IMR-90 (cell line): ENCODE data around the gene IQCM. TPM values are rescaled to one million over a fixed set of nuclear protein-coding genes. Genes with fewer than 3 reads are reported as not detected.

Source experiments
- ATAC-seq: fragments of 200-7000 bp; cut with Tn5 transposase; 2 replicates; pipeline ENCODE4 v1.9.1; 2020; ENCODE audit warnings: low read depth, mild to moderate bottlenecking, moderate library complexity
- BruUV-seq: library from RNA; stranded (reverse); fragments of 400-500 nt; replicated peaks from 2 replicates; lab custom pipeline; 2021; lab: Mats Ljungman, UMichigan
- CTCF ChIA-PET: fragments of 300-600 bp; formaldehyde crosslinking; extraction: SDS; loops from one replicate; lab custom pipeline; 2021; ENCODE audit warnings: antibody characterized with exemption; lab: Yijun Ruan, JAX
- POLR2A ChIA-PET: fragments of 300-600 bp; sonication (Branson Sonifier 250); formaldehyde crosslinking; loops from one replicate; lab custom pipeline; 2022; ENCODE audit warnings: antibody characterized with exemption; ENCODE audit not compliant: unreplicated experiment; lab: Charles Lee
- DNase-seq: peaks from one replicate; pipeline ENCODE4 v3.0.0; 2013
- H2AFZ ChIP-seq: replicated peaks from 2 replicates; pipeline ENCODE3; 2013; ENCODE audit warnings: low read length, mild to moderate bottlenecking; ENCODE audit not compliant: poor library complexity
- H2AK5ac ChIP-seq: 2 replicates; pipeline ENCODE4 v1.6.1; 2013; ENCODE audit warnings: low read depth, low read length, inconsistent platforms
- H2AK9ac ChIP-seq: replicated peaks from 2 replicates; pipeline ENCODE3; 2013; ENCODE audit warnings: mild to moderate bottlenecking, low read depth, low read length, moderate library complexity; ENCODE audit not compliant: poor library complexity
- H2BK120ac ChIP-seq: 2 replicates; pipeline ENCODE4 v1.6.1; 2013; ENCODE audit warnings: low read depth, low read length, inconsistent platforms
- H2BK15ac ChIP-seq: 3 replicates; pipeline ENCODE4 v1.6.1; 2013; ENCODE audit warnings: low read depth, low read length, inconsistent platforms
- H2BK20ac ChIP-seq: 2 replicates; pipeline ENCODE4 v1.6.1; 2013; ENCODE audit warnings: low read depth, mild to moderate bottlenecking, inconsistent platforms, low read length, moderate library complexity
- H2BK5ac ChIP-seq: 2 replicates; pipeline ENCODE4 v1.6.1; 2013; ENCODE audit warnings: mild to moderate bottlenecking, low read depth, low read length, inconsistent platforms; ENCODE audit not compliant: poor library complexity, severe bottlenecking
- H3K14ac ChIP-seq: replicated peaks from 2 replicates; pipeline ENCODE4 v1.6.1; 2013; ENCODE audit warnings: low read depth, low read length, inconsistent platforms
- H3K18ac ChIP-seq: 2 replicates; pipeline ENCODE4 v1.6.1; 2013; ENCODE audit warnings: low read depth, low read length, control low read depth
- H3K23ac ChIP-seq: 2 replicates; pipeline ENCODE4 v1.6.1; 2013; ENCODE audit warnings: low read depth, low read length, inconsistent platforms
- H3K27ac ChIP-seq: 2 replicates; pipeline ENCODE4 v1.5.1; 2013; ENCODE audit warnings: mild to moderate bottlenecking, control low read depth, low read length; ENCODE audit not compliant: insufficient read depth
- H3K27me3 ChIP-seq: 2 replicates; pipeline ENCODE4 v1.6.1; 2013; ENCODE audit warnings: low read length; ENCODE audit not compliant: control insufficient read depth, insufficient read depth
- H3K36me3 ChIP-seq: 2 replicates; pipeline ENCODE4 v1.6.1; 2013; ENCODE audit warnings: low read length, mixed read lengths; ENCODE audit not compliant: control insufficient read depth, insufficient read depth
- H3K4ac ChIP-seq: 2 replicates; pipeline ENCODE4 v1.6.1; 2013; ENCODE audit warnings: low read depth, low read length, inconsistent platforms
- H3K4me1 ChIP-seq: 2 replicates; pipeline ENCODE4 v1.6.1; 2013; ENCODE audit warnings: low read length, mixed read lengths; ENCODE audit not compliant: control insufficient read depth, insufficient read depth
- H3K4me2 ChIP-seq: 2 replicates; pipeline ENCODE4 v1.6.1; 2013; ENCODE audit warnings: low read depth, mild to moderate bottlenecking, control low read depth, low read length, moderate library complexity
- H3K4me3 ChIP-seq: 2 replicates; pipeline ENCODE4 v1.5.1; 2013; ENCODE audit warnings: low read depth, mild to moderate bottlenecking, control low read depth, low read length, moderate library complexity; ENCODE audit not compliant: insufficient read depth
- H3K56ac ChIP-seq: 2 replicates; pipeline ENCODE4 v1.6.1; 2013; ENCODE audit warnings: low read length, inconsistent platforms; ENCODE audit not compliant: insufficient read depth; ENCODE audit errors: extremely low read depth
- H3K79me1 ChIP-seq, 2 experiments: 2 replicates each; pipeline ENCODE4 v1.6.1; 2013; ENCODE audit warnings: low read length in 2 of 2, inconsistent platforms in 1 of 2, low read depth in 1 of 2
- H3K9ac ChIP-seq: 2 replicates; pipeline ENCODE4 v1.6.1; 2013; ENCODE audit warnings: low read depth, low read length, control low read depth
- H3K9me1 ChIP-seq: 2 replicates; pipeline ENCODE4 v1.6.1; 2013; ENCODE audit warnings: low read length, inconsistent platforms; ENCODE audit not compliant: insufficient read depth
- H3K9me3 ChIP-seq: 2 replicates; pipeline ENCODE4 v1.6.1; 2013; ENCODE audit warnings: low read length; ENCODE audit not compliant: control insufficient read depth, insufficient read depth
- H4K20me1 ChIP-seq: 2 replicates; pipeline ENCODE4 v1.6.1; 2013; ENCODE audit warnings: low read length, inconsistent platforms; ENCODE audit not compliant: insufficient read depth
- H4K5ac ChIP-seq: 2 replicates; pipeline ENCODE4 v1.6.1; 2013; ENCODE audit warnings: mild to moderate bottlenecking, low read depth, low read length, control low read depth
- H4K8ac ChIP-seq, 2 experiments: 2 replicates each; pipeline ENCODE4 v1.6.1; 2013; ENCODE audit warnings: low read depth in 2 of 2, low read length in 2 of 2, control low read depth in 1 of 2, inconsistent platforms in 1 of 2
- H4K91ac ChIP-seq: 2 replicates; pipeline ENCODE4 v1.6.1; 2013; ENCODE audit warnings: low read depth, low read length, inconsistent platforms; ENCODE audit not compliant: insufficient read depth
- CHD1 ChIP-seq: IDR thresholded peaks from 2 replicates; pipeline ENCODE4 v1.6.1; 2012; ENCODE audit warnings: low read depth, low read length, improper control_type of control experiment
- FOS ChIP-seq: fragments of 150-350 bp; IDR thresholded peaks from 2 replicates; pipeline ENCODE4 v1.6.1; 2016; ENCODE audit warnings: low read depth, low read length
- MAFK ChIP-seq: IDR thresholded peaks from 2 replicates; pipeline ENCODE4 v1.6.1; 2012; ENCODE audit warnings: low read depth, low read length, improper control_type of control experiment
- MAZ ChIP-seq: IDR thresholded peaks from 2 replicates; pipeline ENCODE4 v1.6.1; 2012; ENCODE audit warnings: low read depth, mild to moderate bottlenecking, low read length, improper control_type of control experiment, moderate library complexity, borderline replicate concordance
- NFE2L2 ChIP-seq: fragments of 150-350 bp; IDR thresholded peaks from 2 replicates; pipeline ENCODE4 v1.6.1; 2016; ENCODE audit warnings: low read depth, mild to moderate bottlenecking, low read length
- POLR2A ChIP-seq: IDR thresholded peaks from 2 replicates; pipeline ENCODE4 v1.6.1; 2012; ENCODE audit warnings: mild to moderate bottlenecking, low read depth, low read length
- RAD21 ChIP-seq: IDR thresholded peaks from 2 replicates; pipeline ENCODE4 v1.6.1; 2012; ENCODE audit warnings: low read length, improper control_type of control experiment
- RCOR1 ChIP-seq: IDR thresholded peaks from 2 replicates; pipeline ENCODE4 v1.6.1; 2012; ENCODE audit warnings: mild to moderate bottlenecking, low read length, improper control_type of control experiment; ENCODE audit not compliant: insufficient replicate concordance
- WGBS, 2 experiments: methylation state at CpG; one replicate each; pipeline versions ENCODE4 v1.1.5 to v1.1.7; 2013; ENCODE audit warnings: missing lambda C conversion rate in 2 of 2; ENCODE audit not compliant: insufficient read length in 1 of 2; ENCODE audit errors: extremely low coverage in 2 of 2; 5-methylcytosine and 5-hydroxymethylcytosine counted together
- dilution Hi-C: fragments of 300-500 bp; cut with HindIII; formaldehyde crosslinking; loops from one replicate; pipeline ENCODE4 v1.14.3; 2018; ENCODE audit warnings: low sequenced_read_pairs; ENCODE audit not compliant: unreplicated experiment
- in situ Hi-C: fragments of 300-500 bp; cut with MboI; formaldehyde crosslinking; loops from 3 replicates; pipeline ENCODE4 v1.14.3; 2019; ENCODE audit warnings: low sequenced_read_pairs, inconsistent platforms, mixed read lengths
- intact Hi-C: fragments of 100-400 bp; cut with micrococcal nuclease; formaldehyde crosslinking; loops from 2 replicates; pipeline ENCODE4 v1.10.0; 2022
- polyA plus RNA-seq, 3 experiments: library from polyadenylated mRNA; depleted of rRNA; stranded (reverse); fragments of >200 nt; gene quantifications; 2 replicates each; pipeline ENCODE4 v1.2.3, GENCODE V29; 2012; ENCODE audit warnings: low replicate concordance in 1 of 3
- total RNA-seq: library from RNA; depleted of rRNA; stranded (reverse); fragments of >200 nt; gene quantifications from 2 replicates; pipeline ENCODE4 v1.2.3, GENCODE V29; 2012
- TF ChIP-seq, protein P1 (sequence below): fragments of 150-350 bp; IDR thresholded peaks from 2 replicates; pipeline ENCODE4 v1.6.1; 2016; ENCODE audit warnings: low read depth, mild to moderate bottlenecking, low read length, moderate library complexity, borderline replicate concordance
- TF ChIP-seq, protein P2 (sequence below): fragments of 150-350 bp; IDR thresholded peaks from 2 replicates; pipeline ENCODE4 v1.6.1; 2017; ENCODE audit warnings: mild to moderate bottlenecking, antibody characterized with exemption, low read length, low read depth

The IQCM gene
- total and polyA plus RNA-seq, 2 of the 4 experiments (the other 2 are of a cell fraction) = not detected

DNA sequence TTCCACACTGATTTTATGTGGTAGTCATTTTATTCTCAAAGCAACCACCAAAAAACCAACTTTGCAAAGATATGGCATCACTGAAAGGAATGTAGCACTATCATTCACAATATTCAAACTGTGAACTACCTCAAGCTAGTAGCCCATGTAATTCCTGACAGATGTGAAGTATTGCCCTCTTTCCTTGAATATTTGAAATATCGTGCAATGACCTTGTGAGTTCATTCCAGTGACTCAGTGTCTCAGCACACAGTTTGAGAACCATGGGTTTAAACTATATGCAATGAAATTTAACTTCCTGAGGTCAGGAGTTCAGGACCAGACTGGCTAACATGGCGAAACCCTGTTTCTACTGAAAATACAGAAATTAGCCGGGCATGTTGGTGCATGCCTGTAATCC, 20.9 kb upstream of the IQCM start:
- DNase-seq = peak; percentile 8
- no peak overlapping the region for H2AFZ ChIP-seq
- H3K36me3 ChIP-seq = no peaks in the 10 kb centered on the region
- H3K14ac ChIP-seq = no peak overlapping the region
- H2AK9ac ChIP-seq = no peak overlapping the region
- TF ChIP-seq RAD21 (no peak), POLR2A (no peak), NFE2L2 (no peak), CHD1 (no peak), RCOR1 (no peak), FOS (no peak), MAFK (no peak), MAZ (no peak)
- TF ChIP-seq, protein P1, sequence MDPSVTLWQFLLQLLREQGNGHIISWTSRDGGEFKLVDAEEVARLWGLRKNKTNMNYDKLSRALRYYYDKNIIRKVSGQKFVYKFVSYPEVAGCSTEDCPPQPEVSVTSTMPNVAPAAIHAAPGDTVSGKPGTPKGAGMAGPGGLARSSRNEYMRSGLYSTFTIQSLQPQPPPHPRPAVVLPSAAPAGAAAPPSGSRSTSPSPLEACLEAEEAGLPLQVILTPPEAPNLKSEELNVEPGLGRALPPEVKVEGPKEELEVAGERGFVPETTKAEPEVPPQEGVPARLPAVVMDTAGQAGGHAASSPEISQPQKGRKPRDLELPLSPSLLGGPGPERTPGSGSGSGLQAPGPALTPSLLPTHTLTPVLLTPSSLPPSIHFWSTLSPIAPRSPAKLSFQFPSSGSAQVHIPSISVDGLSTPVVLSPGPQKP = no peak
- TF ChIP-seq, protein P2, sequence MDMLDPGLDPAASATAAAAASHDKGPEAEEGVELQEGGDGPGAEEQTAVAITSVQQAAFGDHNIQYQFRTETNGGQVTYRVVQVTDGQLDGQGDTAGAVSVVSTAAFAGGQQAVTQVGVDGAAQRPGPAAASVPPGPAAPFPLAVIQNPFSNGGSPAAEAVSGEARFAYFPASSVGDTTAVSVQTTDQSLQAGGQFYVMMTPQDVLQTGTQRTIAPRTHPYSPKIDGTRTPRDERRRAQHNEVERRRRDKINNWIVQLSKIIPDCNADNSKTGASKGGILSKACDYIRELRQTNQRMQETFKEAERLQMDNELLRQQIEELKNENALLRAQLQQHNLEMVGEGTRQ = no peak
- ChIA-PET CTCF (no interaction called here), POLR2A (no interaction called here)
- no peak overlapping the region for H2BK15ac ChIP-seq
- no peaks in the 10 kb centered on the region for H3K9me3 ChIP-seq
- intact Hi-C loops = no loop called here
- dilution Hi-C loops = no loop called here
- H3K27ac ChIP-seq = no peak overlapping the region
- no peaks in the 10 kb centered on the region for H4K20me1 ChIP-seq
- no peaks in the 10 kb centered on the region for H3K4me1 ChIP-seq
- no TSS peak for BruUV-seq
- H2AK5ac ChIP-seq = no peak overlapping the region
- H2BK120ac ChIP-seq = no peak overlapping the region
- ATAC-seq = peak; percentile 24; the same call in 1 of the 2 replicates
- H3K27me3 ChIP-seq = no peaks in the 10 kb centered on the region
- H3K79me1 ChIP-seq = no peaks in the 10 kb centered on the region
- H4K5ac ChIP-seq = no peak overlapping the region
- no CpG with 5 or more reads among the region's 3 CpGs for WGBS, 2 experiments
- H2BK20ac ChIP-seq = no peak overlapping the region
- H3K4ac ChIP-seq = no peak overlapping the region
- no peak overlapping the region for H2BK5ac ChIP-seq
- H3K23ac ChIP-seq = no peak overlapping the region
- no peak overlapping the region for H3K18ac ChIP-seq
- no peak overlapping the region for H3K4me2 ChIP-seq
- no peak overlapping the region for H3K56ac ChIP-seq
- no peak overlapping the region for H3K4me3 ChIP-seq
- H3K9ac ChIP-seq = no peak overlapping the region
- in situ Hi-C loops = no loop called here
- no peak overlapping the region for H4K8ac ChIP-seq
- no peaks in the 10 kb centered on the region for H3K9me1 ChIP-seq
- H4K91ac ChIP-seq = no peak overlapping the region
